GM13976 (cell line): ENCODE data around the gene STUM.

Experiments
- DNase-seq: peaks from one replicate; pipeline ENCODE4 v3.0.0; 2012; ENCODE audit warnings: low spot score
- in situ Hi-C: fragments of 300-500 bp; cut with MboI; formaldehyde crosslinking; loops from one replicate; pipeline ENCODE4 v1.12.0; 2022; ENCODE audit warnings: low sequenced_read_pairs, mixed read lengths, inconsistent platforms; ENCODE audit not compliant: unreplicated experiment
- TF ChIP-seq, protein P1 (sequence below): IDR thresholded peaks from 2 replicates; pipeline ENCODE4 v1.5.1; 2012; ENCODE audit warnings: borderline replicate concordance, mild to moderate bottlenecking; ENCODE audit not compliant: insufficient read depth; ENCODE audit errors: extremely low read depth, missing control alignments, control extremely low read depth

Gene STUM

DNA sequence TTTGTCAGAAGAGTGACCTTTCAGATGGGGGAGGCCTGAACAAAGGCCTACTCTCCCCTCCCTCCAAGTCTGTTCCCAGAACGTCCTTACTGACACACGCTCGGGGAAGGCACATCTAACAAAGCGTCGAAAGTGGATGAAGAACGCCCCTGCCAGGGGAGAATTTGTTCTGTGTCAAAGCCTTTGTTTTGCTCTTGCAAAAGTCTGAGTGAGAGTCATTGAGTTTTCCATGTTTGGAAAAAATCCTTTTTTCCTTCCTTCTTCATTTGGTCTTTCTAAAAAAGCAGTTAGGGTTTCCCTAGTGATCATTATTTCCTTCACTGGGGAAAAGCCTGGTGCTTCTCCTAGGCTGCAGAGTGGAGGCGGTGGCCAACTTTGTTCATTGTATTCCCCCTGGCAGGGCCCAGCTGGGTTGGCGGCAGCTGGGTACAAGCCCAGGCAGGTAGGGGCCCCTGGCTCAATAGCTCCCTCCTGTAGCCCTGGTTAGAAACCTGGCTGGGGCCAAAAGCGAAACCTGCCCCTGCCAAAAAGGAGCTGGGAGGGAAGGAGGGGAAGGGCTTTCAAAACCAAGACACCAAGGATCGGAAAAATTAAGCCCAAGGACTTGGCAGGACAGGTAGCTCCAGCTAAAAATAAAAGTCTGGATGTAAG is 109.5 kb downstream of the STUM start:
- in situ Hi-C loops, result no loop called here
- no peak for DNase-seq
- TF ChIP-seq, protein P1, sequence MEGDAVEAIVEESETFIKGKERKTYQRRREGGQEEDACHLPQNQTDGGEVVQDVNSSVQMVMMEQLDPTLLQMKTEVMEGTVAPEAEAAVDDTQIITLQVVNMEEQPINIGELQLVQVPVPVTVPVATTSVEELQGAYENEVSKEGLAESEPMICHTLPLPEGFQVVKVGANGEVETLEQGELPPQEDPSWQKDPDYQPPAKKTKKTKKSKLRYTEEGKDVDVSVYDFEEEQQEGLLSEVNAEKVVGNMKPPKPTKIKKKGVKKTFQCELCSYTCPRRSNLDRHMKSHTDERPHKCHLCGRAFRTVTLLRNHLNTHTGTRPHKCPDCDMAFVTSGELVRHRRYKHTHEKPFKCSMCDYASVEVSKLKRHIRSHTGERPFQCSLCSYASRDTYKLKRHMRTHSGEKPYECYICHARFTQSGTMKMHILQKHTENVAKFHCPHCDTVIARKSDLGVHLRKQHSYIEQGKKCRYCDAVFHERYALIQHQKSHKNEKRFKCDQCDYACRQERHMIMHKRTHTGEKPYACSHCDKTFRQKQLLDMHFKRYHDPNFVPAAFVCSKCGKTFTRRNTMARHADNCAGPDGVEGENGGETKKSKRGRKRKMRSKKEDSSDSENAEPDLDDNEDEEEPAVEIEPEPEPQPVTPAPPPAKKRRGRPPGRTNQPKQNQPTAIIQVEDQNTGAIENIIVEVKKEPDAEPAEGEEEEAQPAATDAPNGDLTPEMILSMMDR, result no peak

DNA sequence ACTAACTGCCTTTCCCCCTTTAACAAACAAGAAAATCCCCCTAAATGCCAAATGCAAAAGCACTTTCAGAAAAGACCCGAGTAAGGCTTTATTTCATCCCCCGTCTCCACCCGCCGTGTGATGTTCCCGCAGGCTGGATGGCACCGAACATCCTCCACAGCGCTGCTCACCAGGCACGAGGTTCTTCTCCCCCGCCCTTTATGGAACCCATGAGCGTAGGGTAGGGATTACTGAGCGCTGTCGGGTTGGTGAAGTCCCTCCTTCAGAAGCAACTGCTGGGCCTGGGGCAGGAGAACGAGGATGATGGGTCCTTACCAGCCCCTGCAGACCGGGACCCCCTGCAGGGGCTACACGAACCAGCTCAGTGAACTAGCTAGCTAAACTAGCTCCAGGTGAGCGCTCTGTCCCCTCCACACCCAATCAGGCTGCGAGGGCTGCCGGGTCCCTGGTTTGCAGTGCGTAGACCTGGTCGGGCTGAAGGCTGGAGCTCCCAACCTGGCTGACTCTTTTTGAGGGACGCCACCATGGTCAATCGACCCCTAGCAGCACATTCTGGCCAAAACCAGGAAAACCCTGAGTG is 110.1 kb downstream of the STUM start:
- in situ Hi-C loops, result no loop called here
- TF ChIP-seq, protein P1, result no peak
- no peak for DNase-seq
